CD8-positive, alpha-beta memory T cell (primary cell): ENCODE measurements around the gene NDUFAF7. TPM values are rescaled to one million over a fixed set of nuclear protein-coding genes. Genes with fewer than 3 reads are reported as not detected.
A peak's percentile ranks its signal among the peaks of the same experiment; 100 is the strongest.
"Not testable (repeated sequence)": the region's sequence is repeated elsewhere in the genome, so short reads cannot be mapped to it uniquely, and the experiment has no call there.

Experiments used
- CTCF ChIA-PET: fragments of 350-600 bp; sonication (Branson Sonifier 250); formaldehyde crosslinking; loops from one replicate; lab custom pipeline; 2021; ENCODE audit warnings: antibody characterized with exemption; lab: Charles Lee
- POLR2A ChIA-PET: fragments of 350-600 bp; sonication (Branson Sonifier 250); formaldehyde crosslinking; loops from one replicate; lab custom pipeline; 2021; ENCODE audit warnings: antibody characterized with exemption; lab: Charles Lee
- DNase-seq, 5 donors: peaks; one replicate each; pipeline versions ENCODE4 v3.0.0 to v3.0.0-alpha.2; 2020 to 2022; ENCODE audit warnings: mixed read lengths in 1 of 5
- H3K27ac ChIP-seq: one replicate; pipeline ENCODE4 v1.7.0; 2013; ENCODE audit warnings: low read depth, mild to moderate bottlenecking, low read length, moderate library complexity
- H3K27me3 ChIP-seq: 2 replicates; pipeline ENCODE4 v1.7.0; 2013; ENCODE audit warnings: low read length, mild to moderate bottlenecking; ENCODE audit not compliant: insufficient read depth, poor library complexity, severe bottlenecking
- H3K36me3 ChIP-seq: 2 replicates; pipeline ENCODE4 v1.7.0; 2013; ENCODE audit warnings: mild to moderate bottlenecking, low read length, moderate library complexity; ENCODE audit not compliant: insufficient read depth
- H3K4me1 ChIP-seq: 2 replicates; pipeline ENCODE4 v1.7.0; 2013; ENCODE audit warnings: mild to moderate bottlenecking, low read length, moderate library complexity; ENCODE audit not compliant: insufficient read depth
- H3K4me3 ChIP-seq: 2 replicates; pipeline ENCODE4 v1.7.0; 2013; ENCODE audit warnings: mild to moderate bottlenecking, low read length
- H3K9me3 ChIP-seq: 2 replicates; pipeline ENCODE4 v1.7.0; 2013; ENCODE audit warnings: mild to moderate bottlenecking, low read length
- H3K27ac Mint-ChIP-seq, 8 donors: one replicate each; pipeline ENCODE4 v1.8.0; 2020 to 2021; ENCODE audit warnings: mixed read lengths in 8 of 8, mild to moderate bottlenecking in 6 of 8, inconsistent platforms in 3 of 8, moderate library complexity in 3 of 8
- H3K27me3 Mint-ChIP-seq, 2 donors: one replicate each; pipeline ENCODE4 v1.8.0; 2020 to 2021; ENCODE audit warnings: mixed read lengths in 2 of 2, mild to moderate bottlenecking in 1 of 2, moderate library complexity in 1 of 2
- H3K36me3 Mint-ChIP-seq, 3 donors: one replicate each; pipeline ENCODE4 v1.8.0; 2020 to 2021; ENCODE audit warnings: mixed read lengths in 3 of 3, inconsistent platforms in 1 of 3, mild to moderate bottlenecking in 1 of 3
- H3K4me1 Mint-ChIP-seq, 3 donors: one replicate each; pipeline ENCODE4 v1.8.0; 2020 to 2021; ENCODE audit warnings: mixed read lengths in 3 of 3, inconsistent platforms in 1 of 3, mild to moderate bottlenecking in 1 of 3
- H3K4me3 Mint-ChIP-seq, 7 donors: one replicate each; pipeline ENCODE4 v1.8.0; 2020 to 2021; ENCODE audit warnings: mixed read lengths in 7 of 7, mild to moderate bottlenecking in 6 of 7, moderate library complexity in 4 of 7, inconsistent platforms in 2 of 7
- H3K9me3 Mint-ChIP-seq, 5 donors: one replicate each; pipeline ENCODE4 v1.8.0; 2020 to 2022; ENCODE audit warnings: mixed read lengths in 5 of 5, mild to moderate bottlenecking in 3 of 5, moderate library complexity in 2 of 5, inconsistent platforms in 1 of 5
- polyA plus RNA-seq: library from polyadenylated mRNA; unstranded; fragments of 300-500 nt; fragmentation: Illumina TruSeq; gene quantifications from one replicate; pipeline ENCODE4 v1.2.3, GENCODE V29; 2021
- total RNA-seq, 2 experiments: library from RNA; stranded (reverse); gene quantifications; one replicate each; pipeline ENCODE4 v1.2.3, GENCODE V29; 2021

The NDUFAF7 gene
- total and polyA plus RNA-seq, 3 experiments from 2014 or later, result 6.8 to 20.4 (median 20.3) TPM

- H3K4me1 ChIP-seq, H3K4me3 ChIP-seq, H3K9me3 ChIP-seq, POLR2A ChIA-PET, H3K27me3 ChIP-seq, H3K27ac Mint-ChIP-seq, H3K27ac ChIP-seq, DNase-seq, H3K4me3 Mint-ChIP-seq, CTCF ChIA-PET, H3K27me3 Mint-ChIP-seq: not testable (repeated sequence)
- peaks cover 38 to 65% (median 39%) of the 10 kb centered on the region in 3 donors for H3K4me1 Mint-ChIP-seq
- H3K36me3 Mint-ChIP-seq, result peaks cover 58 to 94% (median 75%) of the 10 kb centered on the region in 3 donors
- H3K36me3 ChIP-seq, result peaks cover 36% of the 10 kb centered on the region
- H3K9me3 Mint-ChIP-seq, result peaks cover 18 to 36% (median 25%) of the 10 kb centered on the region in 5 donors
Observed at GRCh38 chr2:37205071-37205661, 26.3 kb upstream of the NDUFAF7 start.

- Histone ChIP-seq H3K4me1 (peaks cover 4% of the 10 kb centered on the region), H3K9me3 (no peaks in the 10 kb centered on the region), H3K4me3 (no peak overlapping the region), H3K27me3 (no peaks in the 10 kb centered on the region), H3K27ac (no peak overlapping the region), H3K36me3 (peaks cover 41% of the 10 kb centered on the region)
- peaks cover 64 to 95% (median 81%) of the 10 kb centered on the region in 3 donors for H3K36me3 Mint-ChIP-seq
- DNase-seq, result no peak
- H3K27ac Mint-ChIP-seq, result no peak overlapping the region
- H3K9me3 Mint-ChIP-seq, result peaks cover 18 to 36% (median 25%) of the 10 kb centered on the region in 5 donors
- H3K4me1 Mint-ChIP-seq, result peaks cover 34 to 65% (median 36%) of the 10 kb centered on the region in 3 donors
- ChIA-PET CTCF (no interaction called here), POLR2A (no interaction called here)
- no peak overlapping the region for H3K4me3 Mint-ChIP-seq
- H3K27me3 Mint-ChIP-seq, result no peaks in the 10 kb centered on the region
Observed at GRCh38 chr2:37205689-37206341, 25.6 kb upstream of the NDUFAF7 start.

GRCh38 chr2:37206760-37207159 lies 24.7 kb upstream of the NDUFAF7 start:
- peaks cover 18 to 36% (median 25%) of the 10 kb centered on the region in 5 donors for H3K9me3 Mint-ChIP-seq
- peaks cover 26 to 61% (median 30%) of the 10 kb centered on the region in 3 donors for H3K4me1 Mint-ChIP-seq
- H3K9me3 ChIP-seq, H3K27ac ChIP-seq, H3K27me3 Mint-ChIP-seq, POLR2A ChIA-PET, H3K4me1 ChIP-seq, H3K4me3 Mint-ChIP-seq, H3K4me3 ChIP-seq, H3K27me3 ChIP-seq, DNase-seq: not testable (repeated sequence)
- H3K27ac Mint-ChIP-seq, result peak overlapping the region in 1 of 8 donors; percentile 45
- peaks cover 68 to 96% (median 91%) of the 10 kb centered on the region in 3 donors for H3K36me3 Mint-ChIP-seq
- peaks cover 50% of the 10 kb centered on the region for H3K36me3 ChIP-seq
- CTCF ChIA-PET, result interaction anchor here (1.1 kb wide), 1 partner anchor 9 kb away, joined by 3 read pairs; no protein-coding TSS in a partner anchor

DNA sequence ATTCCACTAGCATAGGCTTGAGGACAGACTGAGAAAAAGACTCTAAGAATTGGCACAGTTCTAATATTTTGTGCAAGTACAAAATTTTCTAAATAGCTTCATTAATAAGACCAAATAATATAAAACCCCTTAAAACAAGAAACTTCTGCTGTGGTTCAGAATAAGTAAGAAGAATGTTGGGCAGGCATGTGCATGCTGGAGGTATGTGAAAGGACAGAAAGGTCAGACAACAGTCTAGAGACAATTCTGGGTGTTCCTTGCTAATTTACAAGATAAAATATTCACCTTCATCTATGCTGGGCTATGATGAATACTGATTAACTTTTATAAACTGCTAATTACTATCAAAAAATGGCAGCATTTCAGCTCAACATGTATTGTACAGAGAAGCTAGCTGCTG lies 20.2 kb upstream of the NDUFAF7 start:
- peaks cover 17 to 35% (median 19%) of the 10 kb centered on the region in 5 donors for H3K9me3 Mint-ChIP-seq
- POLR2A ChIA-PET, result no interaction called here
- H3K27me3 ChIP-seq, result no peaks in the 10 kb centered on the region
- H3K4me3 ChIP-seq, result no peak overlapping the region
- CTCF ChIA-PET, result no interaction called here
- H3K36me3 Mint-ChIP-seq, result peaks cover 57 to 89% (median 67%) of the 10 kb centered on the region in 3 donors
- H3K4me1 ChIP-seq, result no peaks in the 10 kb centered on the region
- no peak overlapping the region for H3K27ac ChIP-seq
- H3K4me3 Mint-ChIP-seq, result no peak overlapping the region
- H3K36me3 ChIP-seq, result peaks cover 52% of the 10 kb centered on the region
- no peak overlapping the region for H3K27ac Mint-ChIP-seq
- no peaks in the 10 kb centered on the region for H3K9me3 ChIP-seq
- DNase-seq, result no peak
- H3K27me3 Mint-ChIP-seq, result no peaks in the 10 kb centered on the region
- peaks cover 18 to 44% (median 18%) of the 10 kb centered on the region in 3 donors for H3K4me1 Mint-ChIP-seq

- peak overlapping the region in 5 of 8 donors; percentile 6 to 48 (median 17) for H3K27ac Mint-ChIP-seq
- no peak overlapping the region for H3K4me3 ChIP-seq
- H3K27ac ChIP-seq, result no peak overlapping the region
- ChIA-PET CTCF (interaction anchor here (1.2 kb wide), 1 partner anchor 9 kb away, joined by 3 read pairs; no protein-coding TSS in a partner anchor), POLR2A (no interaction called here)
- H3K4me1 Mint-ChIP-seq, result peaks cover 13 to 40% (median 14%) of the 10 kb centered on the region in 3 donors
- H3K9me3 ChIP-seq, result no peaks in the 10 kb centered on the region
- DNase-seq, result no peak
- H3K27me3 Mint-ChIP-seq, result no peaks in the 10 kb centered on the region
- peaks cover 15 to 30% (median 17%) of the 10 kb centered on the region in 5 donors for H3K9me3 Mint-ChIP-seq
- H3K36me3 Mint-ChIP-seq, result peaks cover 55 to 89% (median 59%) of the 10 kb centered on the region in 3 donors
- H3K27me3 ChIP-seq, result no peaks in the 10 kb centered on the region
- peaks cover 52% of the 10 kb centered on the region for H3K36me3 ChIP-seq
- H3K4me3 Mint-ChIP-seq, result no peak overlapping the region
- H3K4me1 ChIP-seq, result no peaks in the 10 kb centered on the region
Observed at GRCh38 chr2:37211939-37212338, 19.5 kb upstream of the NDUFAF7 start.

GRCh38 chr2:37215250-37215649 lies 16.2 kb upstream of the NDUFAF7 start:
- peaks cover 40% of the 10 kb centered on the region for H3K36me3 ChIP-seq
- Mint-ChIP-seq H3K36me3 (peaks cover 24 to 77% (median 26%) of the 10 kb centered on the region in 3 donors), H3K27ac (peak overlapping the region in 1 of 8 donors; percentile 66), H3K27me3 (no peaks in the 10 kb centered on the region), H3K4me3 (no peak overlapping the region), H3K9me3 (no peaks in the 10 kb centered on the region), H3K4me1 (peaks cover 0 to 18% (median 4%) of the 10 kb centered on the region in 3 donors)
- no peaks in the 10 kb centered on the region for H3K9me3 ChIP-seq
- H3K27ac ChIP-seq, result no peak overlapping the region
- H3K4me3 ChIP-seq, result no peak overlapping the region
- POLR2A ChIA-PET, result no interaction called here
- no peak for DNase-seq
- H3K27me3 ChIP-seq, result no peaks in the 10 kb centered on the region
- no peaks in the 10 kb centered on the region for H3K4me1 ChIP-seq
- CTCF ChIA-PET, result no interaction called here

DNA sequence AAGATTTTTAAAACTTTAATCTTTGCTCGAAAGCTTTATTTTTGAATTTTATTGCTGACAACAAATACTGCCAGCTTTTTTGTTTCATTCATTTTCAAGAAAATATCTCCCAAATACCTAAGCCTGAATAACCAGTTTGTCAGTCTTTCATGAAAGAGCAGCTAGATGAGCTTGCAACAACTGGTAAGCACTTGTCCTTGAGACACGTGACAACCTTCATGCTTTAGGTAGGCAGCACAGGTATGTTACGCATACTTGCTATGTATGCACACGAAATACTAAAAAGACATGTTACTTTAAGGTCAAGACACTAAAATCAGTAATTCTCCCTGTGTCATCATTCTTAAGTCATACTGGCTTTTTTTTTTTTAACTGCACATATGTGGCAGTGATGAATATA lies 12.4 kb upstream of the NDUFAF7 start:
- Mint-ChIP-seq H3K36me3 (peaks cover 5 to 81% (median 16%) of the 10 kb centered on the region in 3 donors), H3K4me3 (no peak overlapping the region), H3K27me3 (no peaks in the 10 kb centered on the region), H3K4me1 (peaks cover 14 to 33% (median 24%) of the 10 kb centered on the region in 3 donors), H3K9me3 (no peaks in the 10 kb centered on the region), H3K27ac (no peak overlapping the region)
- peaks cover 48% of the 10 kb centered on the region for H3K36me3 ChIP-seq
- H3K4me3 ChIP-seq, result no peak overlapping the region
- ChIA-PET CTCF (no interaction called here), POLR2A (interaction anchor here (0.6 kb wide), 1 partner anchor 300 kb away, joined by 3 read pairs; no protein-coding TSS in a partner anchor)
- H3K27ac ChIP-seq, result no peak overlapping the region
- no peaks in the 10 kb centered on the region for H3K27me3 ChIP-seq
- H3K9me3 ChIP-seq, result no peaks in the 10 kb centered on the region
- DNase-seq, result no peak
- peaks cover 8% of the 10 kb centered on the region for H3K4me1 ChIP-seq

DNA sequence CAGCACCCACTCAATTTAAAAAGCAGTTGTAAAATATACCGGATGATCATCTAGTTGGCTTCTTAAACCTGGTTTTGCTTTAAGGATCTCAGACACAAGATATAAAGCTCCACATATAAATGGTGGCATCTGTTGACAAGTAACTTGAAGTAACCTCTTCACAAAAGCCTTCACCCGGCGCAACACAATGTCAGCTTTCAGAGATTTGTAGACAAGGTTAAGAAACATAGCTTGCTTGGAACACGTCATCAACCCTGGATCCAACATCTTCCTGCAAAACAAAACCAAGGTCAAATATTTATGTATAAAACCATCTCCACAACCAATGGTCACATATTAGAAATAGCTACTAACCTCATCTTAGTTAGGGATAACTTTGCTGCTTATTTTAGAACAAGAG lies 8.3 kb upstream of the NDUFAF7 start:
- CTCF ChIA-PET, result interaction anchor here (1.1 to 1.6 kb wide), 2 partner anchors 12 to 103 kb away, joined by 3 to 5 read pairs; no protein-coding TSS in a partner anchor
- Mint-ChIP-seq H3K36me3 (peaks cover 0 to 83% (median 19%) of the 10 kb centered on the region in 3 donors), H3K27me3 (no peaks in the 10 kb centered on the region), H3K27ac (peak overlapping the region in 2 of 8 donors; percentile 24 to 55), H3K4me3 (no peak overlapping the region), H3K4me1 (peaks cover 41 to 59% (median 45%) of the 10 kb centered on the region in 3 donors), H3K9me3 (no peaks in the 10 kb centered on the region)
- H3K4me1 ChIP-seq, result peaks cover 25% of the 10 kb centered on the region
- no peaks in the 10 kb centered on the region for H3K9me3 ChIP-seq
- peaks cover 41% of the 10 kb centered on the region for H3K36me3 ChIP-seq
- POLR2A ChIA-PET, result no interaction called here
- no peak overlapping the region for H3K27ac ChIP-seq
- H3K4me3 ChIP-seq, result no peak overlapping the region
- H3K27me3 ChIP-seq, result no peaks in the 10 kb centered on the region
- DNase-seq, result no peak
